WERI-Rb-1 (cell line): ENCODE measurements around the gene STAU1.

ENCODE experiments used
- DNase-seq: peaks from one replicate; pipeline ENCODE4 v3.0.0-alpha.2; 2020
- H3K27ac ChIP-seq: fragments of 250-450 bp; sonication (Bioruptor Pico); 2 replicates; pipeline ENCODE4 v1.5.1; 2020; ENCODE audit warnings: mild to moderate bottlenecking, moderate library complexity
- H3K27me3 ChIP-seq: fragments of 250-450 bp; sonication (Bioruptor Pico); 2 replicates; pipeline ENCODE4 v1.5.1; 2021; ENCODE audit warnings: mild to moderate bottlenecking, low read depth, moderate library complexity; ENCODE audit not compliant: insufficient read depth, severe bottlenecking
- H3K36me3 ChIP-seq: fragments of 250-450 bp; sonication (Bioruptor Pico); 2 replicates; pipeline ENCODE4 v1.5.1; 2020; ENCODE audit warnings: mild to moderate bottlenecking, moderate library complexity
- H3K4me3 ChIP-seq: 2 replicates; pipeline ENCODE4 v1.5.1; 2011; ENCODE audit warnings: low read depth, mild to moderate bottlenecking, control low read depth, low read length
- H3K9me3 ChIP-seq: fragments of 250-450 bp; sonication (Bioruptor Pico); 2 replicates; pipeline ENCODE4 v1.5.1; 2021; ENCODE audit warnings: mild to moderate bottlenecking, moderate library complexity; ENCODE audit not compliant: severe bottlenecking
- TF ChIP-seq, protein P1 (sequence below): IDR thresholded peaks from 2 replicates; pipeline ENCODE4 v1.5.1; 2011; ENCODE audit warnings: low read depth, mild to moderate bottlenecking, control low read depth, inconsistent platforms, low read length

The STAU1 gene

DNA sequence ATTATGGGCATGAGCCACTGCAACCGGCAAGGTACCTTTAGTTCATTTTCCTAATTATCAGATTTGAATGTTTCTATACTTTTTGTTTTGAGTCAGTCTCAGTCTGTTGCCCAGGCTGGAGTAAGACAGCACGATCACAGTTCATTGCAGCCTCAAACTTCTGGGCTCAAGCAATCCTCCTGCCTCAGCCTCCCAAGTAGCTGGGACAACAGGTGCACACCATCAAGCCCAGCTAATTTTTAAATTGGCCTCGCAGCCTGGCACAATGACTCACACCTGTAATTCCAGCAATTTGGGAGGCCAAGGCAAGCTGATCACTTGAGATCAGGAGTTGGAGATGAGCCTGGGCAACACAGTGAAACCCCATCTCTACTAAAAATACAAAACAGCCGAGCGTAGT, 24.4 kb downstream of the STAU1 start:
- no peak overlapping the region for H3K27ac ChIP-seq
- no peak for DNase-seq
- H3K9me3 ChIP-seq = no peaks in the 10 kb centered on the region
- H3K36me3 ChIP-seq = peaks cover 52% of the 10 kb centered on the region
- H3K4me3 ChIP-seq = no peak overlapping the region
- TF ChIP-seq, protein P1, sequence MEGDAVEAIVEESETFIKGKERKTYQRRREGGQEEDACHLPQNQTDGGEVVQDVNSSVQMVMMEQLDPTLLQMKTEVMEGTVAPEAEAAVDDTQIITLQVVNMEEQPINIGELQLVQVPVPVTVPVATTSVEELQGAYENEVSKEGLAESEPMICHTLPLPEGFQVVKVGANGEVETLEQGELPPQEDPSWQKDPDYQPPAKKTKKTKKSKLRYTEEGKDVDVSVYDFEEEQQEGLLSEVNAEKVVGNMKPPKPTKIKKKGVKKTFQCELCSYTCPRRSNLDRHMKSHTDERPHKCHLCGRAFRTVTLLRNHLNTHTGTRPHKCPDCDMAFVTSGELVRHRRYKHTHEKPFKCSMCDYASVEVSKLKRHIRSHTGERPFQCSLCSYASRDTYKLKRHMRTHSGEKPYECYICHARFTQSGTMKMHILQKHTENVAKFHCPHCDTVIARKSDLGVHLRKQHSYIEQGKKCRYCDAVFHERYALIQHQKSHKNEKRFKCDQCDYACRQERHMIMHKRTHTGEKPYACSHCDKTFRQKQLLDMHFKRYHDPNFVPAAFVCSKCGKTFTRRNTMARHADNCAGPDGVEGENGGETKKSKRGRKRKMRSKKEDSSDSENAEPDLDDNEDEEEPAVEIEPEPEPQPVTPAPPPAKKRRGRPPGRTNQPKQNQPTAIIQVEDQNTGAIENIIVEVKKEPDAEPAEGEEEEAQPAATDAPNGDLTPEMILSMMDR = no peak
- no peaks in the 10 kb centered on the region for H3K27me3 ChIP-seq

DNA sequence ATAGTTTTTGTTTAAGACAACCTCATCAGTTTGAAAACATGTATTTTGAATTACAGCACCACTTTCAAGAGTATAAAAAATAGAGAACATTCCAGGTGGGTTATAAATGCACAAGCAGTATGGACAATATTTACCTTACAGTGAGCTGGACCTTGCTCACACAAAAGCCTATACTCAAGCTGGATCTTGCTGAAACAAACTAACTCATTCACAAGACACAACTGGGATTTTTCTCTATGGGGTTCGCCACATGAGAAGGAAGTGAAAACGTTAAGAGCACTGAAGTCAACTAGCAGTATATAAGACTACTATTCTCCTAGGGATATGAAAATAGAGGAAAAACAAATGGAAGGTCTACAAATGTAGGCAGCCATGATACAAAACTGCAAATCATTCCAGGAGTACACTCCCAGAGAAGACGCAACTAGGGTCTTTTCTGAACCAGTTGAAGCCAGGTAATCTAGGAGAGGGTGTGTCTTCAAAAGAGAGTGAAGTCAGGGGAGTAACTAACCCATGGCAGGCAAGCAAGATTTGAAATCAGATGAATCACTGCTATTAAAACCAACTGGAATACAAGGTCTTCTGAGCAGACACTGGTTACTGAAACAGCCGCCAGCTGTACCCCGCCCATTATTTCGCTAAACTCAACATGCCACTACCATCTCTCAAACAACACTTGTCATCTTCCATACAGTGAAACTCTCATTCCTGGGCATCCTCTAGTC, 26.5 kb downstream of the STAU1 start:
- DNase-seq = no peak
- Histone ChIP-seq H3K4me3 (no peak overlapping the region), H3K27me3 (no peaks in the 10 kb centered on the region), H3K27ac (no peak overlapping the region), H3K36me3 (peaks cover 62% of the 10 kb centered on the region), H3K9me3 (no peaks in the 10 kb centered on the region)
- TF ChIP-seq, protein P1 = no peak

DNA sequence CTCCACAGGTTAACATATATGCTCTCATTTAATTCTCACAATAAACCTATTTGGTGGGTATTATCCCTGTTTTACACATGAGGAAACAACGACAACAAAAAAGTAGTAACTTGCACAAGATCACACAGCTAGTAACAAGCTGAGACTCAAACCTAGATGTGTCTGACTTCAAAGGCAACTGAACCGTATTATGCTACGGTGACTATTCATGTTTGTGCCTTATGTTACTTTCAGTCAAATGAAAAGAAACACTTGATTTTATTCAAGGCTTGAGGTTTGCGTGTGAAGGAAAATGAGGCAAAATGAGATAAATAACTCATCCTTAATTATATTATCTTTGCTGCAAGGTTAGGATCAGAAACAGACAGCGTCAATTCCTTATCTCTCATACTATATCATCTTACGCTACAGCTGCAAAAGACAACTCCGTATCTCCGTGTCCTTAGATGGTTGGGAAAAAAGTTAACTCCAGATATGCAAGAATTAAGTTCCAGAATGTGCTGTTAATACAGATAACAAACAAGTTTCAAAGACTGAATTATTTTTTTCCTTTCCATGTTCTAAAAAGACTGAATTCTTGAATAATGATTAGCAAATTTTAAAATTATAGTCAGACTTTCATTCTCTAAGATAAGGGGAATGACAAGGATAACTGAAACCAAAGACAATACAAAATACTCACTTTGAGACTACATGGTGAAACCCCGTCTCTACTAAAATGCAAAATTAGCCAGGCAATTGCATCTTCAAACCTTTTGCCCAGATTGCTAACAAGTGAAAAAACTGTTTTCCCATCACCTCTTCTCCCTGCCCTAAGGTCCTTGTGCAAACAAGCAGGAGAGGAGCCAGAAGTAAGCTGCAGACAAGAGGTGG, 27.8 kb downstream of the STAU1 start:
- Histone ChIP-seq H3K36me3 (peaks cover 53% of the 10 kb centered on the region), H3K4me3 (no peak overlapping the region), H3K27ac (no peak overlapping the region), H3K27me3 (no peaks in the 10 kb centered on the region), H3K9me3 (no peaks in the 10 kb centered on the region)
- DNase-seq = no peak
- TF ChIP-seq, protein P1 = no peak

DNA sequence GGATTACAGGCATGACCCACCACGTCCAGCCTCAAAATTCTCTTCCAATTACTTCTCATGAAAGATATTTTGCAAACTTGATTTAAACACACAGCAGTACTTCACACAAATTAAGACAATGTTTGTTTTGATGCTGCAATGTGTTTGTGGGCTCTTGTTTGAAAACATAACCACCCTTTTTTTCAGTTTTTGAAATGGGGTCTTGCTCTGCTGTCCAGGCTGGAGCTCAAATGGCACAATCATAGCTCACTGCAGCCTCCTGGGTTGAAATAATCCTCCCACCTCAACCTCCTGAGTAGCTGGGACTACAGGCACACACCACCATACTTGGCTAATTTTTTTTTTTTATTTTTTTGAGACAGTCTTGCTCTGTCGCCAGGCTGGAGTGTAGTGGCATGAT, 31.0 kb downstream of the STAU1 start:
- Histone ChIP-seq H3K27me3 (no peaks in the 10 kb centered on the region), H3K27ac (no peak overlapping the region), H3K4me3 (no peak overlapping the region), H3K9me3 (no peaks in the 10 kb centered on the region), H3K36me3 (peaks cover 40% of the 10 kb centered on the region)
- DNase-seq = no peak
- TF ChIP-seq, protein P1 = no peak

DNA sequence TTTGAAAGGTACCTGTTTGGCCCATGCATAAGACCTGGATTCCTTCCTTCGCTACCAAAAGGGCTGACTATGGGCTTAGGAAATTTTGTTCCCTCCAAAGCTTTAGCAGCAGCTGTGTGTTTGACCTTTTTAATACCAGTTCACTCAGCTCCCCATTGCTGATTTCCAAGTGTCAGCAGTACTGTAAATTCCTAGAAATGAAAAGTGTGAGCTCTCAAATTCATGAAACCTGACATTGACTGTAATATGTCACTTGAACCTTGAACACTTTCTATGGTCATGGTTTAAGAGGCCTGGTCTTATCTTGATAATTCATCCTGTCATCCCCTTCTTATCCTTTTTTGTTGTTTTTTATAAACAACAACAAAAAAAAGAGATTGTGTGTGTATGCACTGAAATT, 31.7 kb downstream of the STAU1 start:
- H3K4me3 ChIP-seq = no peak overlapping the region
- H3K27me3 ChIP-seq = no peaks in the 10 kb centered on the region
- H3K36me3 ChIP-seq = peaks cover 40% of the 10 kb centered on the region
- H3K27ac ChIP-seq = no peak overlapping the region
- TF ChIP-seq, protein P1 = no peak
- H3K9me3 ChIP-seq = no peaks in the 10 kb centered on the region
- DNase-seq = no peak
